GM12892 (cell line): ENCODE measurements around the gene ABLIM2.

ENCODE experiments used
- POLR2A ChIP-seq: IDR thresholded peaks from 2 replicates; pipeline ENCODE4 v1.6.1; 2011; ENCODE audit warnings: low read depth, low read length, control low read depth
- POLR2AphosphoS5 ChIP-seq: IDR thresholded peaks from 2 replicates; pipeline ENCODE4 v1.6.1; 2011; ENCODE audit warnings: low read depth, low read length, control low read depth
- TAF1 ChIP-seq: IDR thresholded peaks from 2 replicates; pipeline ENCODE4 v1.6.1; 2011; ENCODE audit warnings: low read depth, mild to moderate bottlenecking, control low read depth, low read length, borderline replicate concordance

DNA sequence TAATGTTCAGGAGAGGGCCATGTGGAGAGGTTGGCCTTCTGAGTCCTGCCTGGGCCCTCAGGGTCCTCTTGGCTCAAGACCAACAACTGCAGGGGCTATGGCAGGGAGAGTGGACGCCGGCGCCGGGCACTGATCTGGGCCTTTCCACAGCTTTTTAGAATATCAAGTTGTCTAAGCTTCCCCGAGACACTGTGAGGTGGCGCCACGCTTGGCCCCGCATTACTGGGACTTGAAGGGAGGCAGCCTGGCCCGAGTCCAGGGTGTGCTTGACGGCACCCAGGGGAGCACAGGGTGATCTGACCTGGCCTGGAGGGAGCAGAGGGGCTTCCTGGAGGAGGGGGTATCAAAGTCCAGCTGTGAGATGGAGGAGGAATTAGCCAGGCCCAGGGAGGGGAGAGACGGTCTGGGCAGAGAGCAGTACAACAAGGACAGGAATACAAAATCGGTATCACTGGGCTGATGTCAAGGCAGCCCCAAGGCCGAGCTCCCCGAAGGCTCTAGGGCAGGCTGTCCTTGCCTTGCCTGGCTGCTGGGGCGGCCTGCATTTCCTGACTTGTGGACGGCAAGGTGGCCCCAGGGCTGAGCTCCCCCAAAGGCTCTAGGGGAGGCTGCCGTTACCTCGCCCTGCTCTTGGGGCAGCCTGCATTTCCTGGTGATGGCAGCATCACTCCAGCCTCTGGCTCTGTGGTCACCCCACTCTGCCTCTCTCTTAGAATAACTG lies 28.1 kb downstream of the ABLIM2 start:
- no peak for TF ChIP-seq POLR2AphosphoS5
- TF ChIP-seq POLR2A, result no peak
- no peak for TF ChIP-seq TAF1
